ENCODE results near the gene OR2A5.

DNA sequence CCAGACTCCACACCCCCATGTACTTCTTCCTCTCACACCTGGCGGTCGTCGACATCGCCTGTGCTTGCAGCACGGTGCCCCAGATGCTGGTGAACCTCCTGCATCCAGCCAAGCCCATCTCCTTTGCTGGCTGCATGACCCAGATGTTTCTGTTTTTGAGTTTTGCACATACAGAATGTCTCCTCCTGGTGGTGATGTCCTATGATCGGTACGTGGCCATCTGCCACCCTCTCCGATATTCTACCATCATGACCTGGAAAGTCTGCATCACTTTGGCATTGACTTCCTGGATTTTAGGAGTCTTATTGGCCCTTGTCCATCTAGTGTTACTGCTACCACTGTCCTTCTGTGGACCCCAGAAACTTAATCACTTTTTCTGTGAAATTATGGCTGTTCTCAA, 25.6 kb downstream of the OR2A5 start:
- TF ChIP-seq, protein P1, sequence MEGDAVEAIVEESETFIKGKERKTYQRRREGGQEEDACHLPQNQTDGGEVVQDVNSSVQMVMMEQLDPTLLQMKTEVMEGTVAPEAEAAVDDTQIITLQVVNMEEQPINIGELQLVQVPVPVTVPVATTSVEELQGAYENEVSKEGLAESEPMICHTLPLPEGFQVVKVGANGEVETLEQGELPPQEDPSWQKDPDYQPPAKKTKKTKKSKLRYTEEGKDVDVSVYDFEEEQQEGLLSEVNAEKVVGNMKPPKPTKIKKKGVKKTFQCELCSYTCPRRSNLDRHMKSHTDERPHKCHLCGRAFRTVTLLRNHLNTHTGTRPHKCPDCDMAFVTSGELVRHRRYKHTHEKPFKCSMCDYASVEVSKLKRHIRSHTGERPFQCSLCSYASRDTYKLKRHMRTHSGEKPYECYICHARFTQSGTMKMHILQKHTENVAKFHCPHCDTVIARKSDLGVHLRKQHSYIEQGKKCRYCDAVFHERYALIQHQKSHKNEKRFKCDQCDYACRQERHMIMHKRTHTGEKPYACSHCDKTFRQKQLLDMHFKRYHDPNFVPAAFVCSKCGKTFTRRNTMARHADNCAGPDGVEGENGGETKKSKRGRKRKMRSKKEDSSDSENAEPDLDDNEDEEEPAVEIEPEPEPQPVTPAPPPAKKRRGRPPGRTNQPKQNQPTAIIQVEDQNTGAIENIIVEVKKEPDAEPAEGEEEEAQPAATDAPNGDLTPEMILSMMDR (IDR thresholded peaks at IDR 0.05) = no peak
- no peak for TF ChIP-seq POLR2A (IDR thresholded peaks at IDR 0.05)
